Stimulated activated naive CD4-positive, alpha-beta T cell treated with Interleukin-2 at 50 U/mL for 16 hours (primary cell): Measurements from ENCODE around the gene ELOA.
"Not testable (repeated sequence)": the region's sequence is repeated elsewhere in the genome, so short reads cannot be mapped to it uniquely, and the experiment has no call there.

Source experiments
- DNase-seq: peaks from one replicate; lab custom pipeline; 2025; lab: John Stamatoyannopoulos, UW

The ELOA gene

GRCh38 chr1:23801338-23801748 lies 58.1 kb downstream of the ELOA start:
- DNase-seq: no peak

- no peak for DNase-seq
Observed at GRCh38 chr1:23801876-23802275, 58.6 kb downstream of the ELOA start.

GRCh38 chr1:23802809-23803342 lies 59.6 kb downstream of the ELOA start:
- DNase-seq: not testable (repeated sequence)

GRCh38 chr1:23803674-23804073 lies 60.4 kb downstream of the ELOA start:
- DNase-seq: no peak

GRCh38 chr1:23804183-23804835 lies 61.0 kb downstream of the ELOA start:
- no peak for DNase-seq

GRCh38 chr1:23805025-23805424 lies 61.8 kb downstream of the ELOA start:
- no peak for DNase-seq

GRCh38 chr1:23806280-23806679 lies 63.0 kb downstream of the ELOA start:
- no peak for DNase-seq

- no peak for DNase-seq
Observed at GRCh38 chr1:23807453-23807852, 64.2 kb downstream of the ELOA start.

- peak; percentile 78 for DNase-seq
Observed at GRCh38 chr1:23809751-23810171, 66.5 kb downstream of the ELOA start.

GRCh38 chr1:23810818-23811540 lies 67.7 kb downstream of the ELOA start:
- DNase-seq: peak; percentile 45
